ENCODE measurements around the gene TYRO3. TPM values are rescaled to one million over a fixed set of nuclear protein-coding genes. Genes with fewer than 3 reads are reported as not detected.

TYRO3 gene
- total and polyA plus RNA-seq, 2 donors (not counting 1 experiment from before 2014, with no cell fraction given): 0.05 TPM; not detected in 1

DNA sequence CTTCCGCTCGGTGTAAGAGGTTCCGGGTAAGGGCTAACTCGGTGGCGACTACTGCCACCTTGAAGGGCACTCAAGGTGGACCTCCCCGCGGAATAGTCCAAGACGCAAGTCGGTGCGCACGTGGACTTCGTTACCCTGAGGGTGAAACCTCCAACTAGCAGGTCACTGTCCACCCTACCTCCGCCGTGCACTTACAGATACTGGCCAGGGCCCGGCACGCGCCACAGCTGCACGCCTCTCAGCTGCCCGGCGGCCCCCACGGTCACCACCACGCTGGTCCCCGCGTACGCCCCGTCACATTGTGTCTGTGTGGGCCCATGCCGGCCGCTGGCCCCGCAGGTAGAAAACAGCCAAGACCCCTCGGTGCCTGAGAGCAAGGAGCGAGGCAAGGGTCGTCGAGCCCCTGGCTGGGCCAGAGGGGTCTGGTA is 46.5 kb upstream of the TYRO3 start:
- WGBS (ENCODE audit: insufficient coverage): 11% methylated on average over 33 of the region's 33 CpGs
- Histone ChIP-seq H4K20me1 (ENCODE audit: control insufficient read depth, insufficient read depth, low read length, poor library complexity, severe bottlenecking) (peaks cover 4% of the 10 kb centered on the region), H3K4me1 (ENCODE audit: control insufficient read depth in 2 of 2, insufficient read depth in 2 of 2, low read length in 2 of 2) (peaks cover 30% of the 10 kb centered on the region in 2 donors), H2AFZ (ENCODE audit: insufficient read depth, low read depth, low read length, poor library complexity, severe bottlenecking) (peak overlapping the region; percentile 76), H3K36me3 (replicated peaks in 1 of 2; ENCODE audit: control extremely low read depth in 1 of 2, control insufficient read depth in 1 of 2, extremely low read depth in 1 of 2, insufficient read depth in 2 of 2, low read length in 1 of 2) (no peaks in the 10 kb centered on the region), H3K27ac (ENCODE audit: low read length in 2 of 2) (no peak overlapping the region), H3K79me2 (ENCODE audit: control insufficient read depth, insufficient read depth, low read length) (no peaks in the 10 kb centered on the region), H3K9me3 (ENCODE audit: control extremely low read depth in 1 of 3, control insufficient read depth in 2 of 3, insufficient read depth in 1 of 3, low read length in 2 of 3) (peaks cover 0 to 11% (median 0%) of the 10 kb centered on the region in 3 donors), H3K4me2 (replicated peaks; ENCODE audit: low read depth, low read length, poor library complexity, severe bottlenecking) (peak overlapping the region; percentile 99), H3K9ac (ENCODE audit: low read length) (peak overlapping the region; percentile 74), H3K4me3 (ENCODE audit: control extremely low read depth in 1 of 5, extremely low read depth in 1 of 5, insufficient read depth in 1 of 5, low read depth in 2 of 5, low read length in 4 of 5) (peak overlapping the region; percentile 34 to 76 (median 51)), H3K27me3 (replicated peaks in 1 of 4; ENCODE audit: control extremely low read depth in 1 of 4, control insufficient read depth in 3 of 4, insufficient read depth in 4 of 4, low read length in 3 of 4) (peaks cover 0 to 27% (median 11%) of the 10 kb centered on the region in 4 experiments)
- Mint-ChIP-seq H3K4me1 (peaks cover 27% of the 10 kb centered on the region), H3K9me3 (ENCODE audit: insufficient read depth) (no peaks in the 10 kb centered on the region), H3K27ac (peak overlapping the region; percentile 15), H3K27me3 (peaks cover 6% of the 10 kb centered on the region), H3K4me3 (peak overlapping the region; percentile 88)
- ChIA-PET CTCF (interaction anchor here (0.6 to 2.3 kb wide), 3 partner anchors 47 to 541 kb away, joined by 3 to 8 read pairs (median 4); no protein-coding TSS in a partner anchor), POLR2A (interaction anchor here (1.2 kb wide), 1 partner anchor 13 kb away, joined by 3 read pairs; no protein-coding TSS in a partner anchor)
- ATAC-seq (ENCODE audit: low read depth) (no peak), DNase-seq (peak; percentile 38)
- intact Hi-C loops (cut with micrococcal nuclease): loop anchor here (2.0 to 5.0 kb wide), 2 partner anchors 20 to 95 kb away; partner anchors contain the start of genes ITPKA and RTF1
- TF ChIP-seq, protein P1, sequence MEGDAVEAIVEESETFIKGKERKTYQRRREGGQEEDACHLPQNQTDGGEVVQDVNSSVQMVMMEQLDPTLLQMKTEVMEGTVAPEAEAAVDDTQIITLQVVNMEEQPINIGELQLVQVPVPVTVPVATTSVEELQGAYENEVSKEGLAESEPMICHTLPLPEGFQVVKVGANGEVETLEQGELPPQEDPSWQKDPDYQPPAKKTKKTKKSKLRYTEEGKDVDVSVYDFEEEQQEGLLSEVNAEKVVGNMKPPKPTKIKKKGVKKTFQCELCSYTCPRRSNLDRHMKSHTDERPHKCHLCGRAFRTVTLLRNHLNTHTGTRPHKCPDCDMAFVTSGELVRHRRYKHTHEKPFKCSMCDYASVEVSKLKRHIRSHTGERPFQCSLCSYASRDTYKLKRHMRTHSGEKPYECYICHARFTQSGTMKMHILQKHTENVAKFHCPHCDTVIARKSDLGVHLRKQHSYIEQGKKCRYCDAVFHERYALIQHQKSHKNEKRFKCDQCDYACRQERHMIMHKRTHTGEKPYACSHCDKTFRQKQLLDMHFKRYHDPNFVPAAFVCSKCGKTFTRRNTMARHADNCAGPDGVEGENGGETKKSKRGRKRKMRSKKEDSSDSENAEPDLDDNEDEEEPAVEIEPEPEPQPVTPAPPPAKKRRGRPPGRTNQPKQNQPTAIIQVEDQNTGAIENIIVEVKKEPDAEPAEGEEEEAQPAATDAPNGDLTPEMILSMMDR (IDR thresholded peaks at IDR 0.05): no peak
- no peak for TF ChIP-seq EZH2 (IDR thresholded peaks at IDR 0.05; ENCODE audit: borderline replicate concordance, insufficient read depth, low read depth, low read length, poor library complexity, severe bottlenecking)

DNA sequence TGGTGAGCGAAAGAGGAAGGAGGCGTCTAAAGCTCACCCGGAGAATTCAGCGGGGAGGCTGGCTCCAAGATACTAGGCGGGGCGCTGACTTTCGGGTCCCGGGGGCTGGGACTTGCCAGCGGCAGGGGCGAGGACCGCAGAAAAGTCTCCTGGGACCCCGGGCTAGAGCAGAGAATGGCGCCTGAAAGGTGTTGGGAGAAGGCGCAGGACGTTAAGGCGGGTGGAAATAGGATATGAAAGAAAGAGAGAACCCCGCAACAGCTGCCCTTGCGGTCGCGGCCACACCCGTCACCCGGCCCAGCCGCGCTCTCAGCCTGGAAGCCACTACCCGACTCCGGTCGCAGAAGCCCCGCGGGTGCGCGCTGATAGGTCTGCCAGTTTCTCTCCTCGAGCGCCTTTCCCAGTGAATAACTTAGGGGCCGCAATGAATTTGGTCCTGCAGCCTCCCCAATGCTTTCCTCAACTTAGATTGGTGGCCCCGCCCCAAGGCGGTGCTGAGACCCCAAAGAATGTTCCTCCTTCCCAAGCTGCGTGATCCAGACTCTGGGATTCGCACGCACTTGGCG is 46.0 kb upstream of the TYRO3 start:
- H3K27me3 Mint-ChIP-seq: peaks cover 6% of the 10 kb centered on the region
- peak overlapping the region; percentile 99 for H3K4me2 ChIP-seq (replicated peaks; ENCODE audit: low read depth, low read length, poor library complexity, severe bottlenecking)

More for the DNA sequence above, 46.0 kb upstream of the TYRO3 start:
- TF ChIP-seq, protein P1 (IDR thresholded peaks at IDR 0.05): no peak
- TF ChIP-seq EZH2 (IDR thresholded peaks at IDR 0.05; ENCODE audit: borderline replicate concordance, insufficient read depth, low read depth, low read length, poor library complexity, severe bottlenecking): peak; percentile 76
- peak overlapping the region; percentile 88 for H3K4me3 Mint-ChIP-seq
- intact Hi-C loops (cut with micrococcal nuclease): loop anchor here (1.0 to 5.0 kb wide), 3 partner anchors 11 to 96 kb away; partner anchors contain the start of genes ITPKA and RTF1
- peaks cover 0 to 11% (median 0%) of the 10 kb centered on the region in 3 donors for H3K9me3 ChIP-seq (ENCODE audit: control extremely low read depth in 1 of 3, control insufficient read depth in 2 of 3, insufficient read depth in 1 of 3, low read length in 2 of 3)
- peak; percentile 76 for DNase-seq
- H3K79me2 ChIP-seq (ENCODE audit: control insufficient read depth, insufficient read depth, low read length): no peaks in the 10 kb centered on the region
- no peaks in the 10 kb centered on the region for H3K9me3 Mint-ChIP-seq (ENCODE audit: insufficient read depth)
- peak; percentile 73 for ATAC-seq (ENCODE audit: low read depth)
- H4K20me1 ChIP-seq (ENCODE audit: control insufficient read depth, insufficient read depth, low read length, poor library complexity, severe bottlenecking): peaks cover 4% of the 10 kb centered on the region
- ChIA-PET POLR2A (interaction anchor here (1.2 kb wide), 1 partner anchor 13 kb away, joined by 3 read pairs; no protein-coding TSS in a partner anchor), CTCF (interaction anchor here (0.6 to 2.3 kb wide), 4 partner anchors 11 to 541 kb away, joined by 3 to 8 read pairs (median 4); no protein-coding TSS in a partner anchor)
- H3K27ac Mint-ChIP-seq: peak overlapping the region; percentile 71
- H3K4me1 Mint-ChIP-seq: peaks cover 27% of the 10 kb centered on the region
- peak overlapping the region; percentile 34 to 76 (median 51) for H3K4me3 ChIP-seq (ENCODE audit: control extremely low read depth in 1 of 5, extremely low read depth in 1 of 5, insufficient read depth in 1 of 5, low read depth in 2 of 5, low read length in 4 of 5)
- H3K4me1 ChIP-seq (ENCODE audit: control insufficient read depth in 2 of 2, insufficient read depth in 2 of 2, low read length in 2 of 2): peaks cover 30% of the 10 kb centered on the region in 2 donors
- no peak overlapping the region for H3K27ac ChIP-seq (ENCODE audit: low read length in 2 of 2)
- peaks cover 0 to 3% of the 10 kb centered on the region in 2 experiments for H3K36me3 ChIP-seq (replicated peaks in 1 of 2; ENCODE audit: control extremely low read depth in 1 of 2, control insufficient read depth in 1 of 2, extremely low read depth in 1 of 2, insufficient read depth in 2 of 2, low read length in 1 of 2)
- under 1% methylated on average over 40 of the region's 40 CpGs for WGBS (ENCODE audit: insufficient coverage)
- H3K27me3 ChIP-seq (replicated peaks in 1 of 4; ENCODE audit: control extremely low read depth in 1 of 4, control insufficient read depth in 3 of 4, insufficient read depth in 4 of 4, low read length in 3 of 4): peaks cover 0 to 27% (median 11%) of the 10 kb centered on the region in 4 experiments
- peak overlapping the region; percentile 76 for H2AFZ ChIP-seq (ENCODE audit: insufficient read depth, low read depth, low read length, poor library complexity, severe bottlenecking)
- H3K9ac ChIP-seq (ENCODE audit: low read length): peak overlapping the region; percentile 74
